Hepatocyte (in vitro differentiated cells): ENCODE results near the gene PIGL.

Source experiments
- EZH2 ChIP-seq: fragments of 200-600 bp; sonication (generic); IDR thresholded peaks from 2 replicates; pipeline ENCODE4 v1.6.1; 2016; ENCODE audit warnings: antibody characterized with exemption, mild to moderate bottlenecking, borderline replicate concordance
- TF ChIP-seq, protein P1 (sequence below): fragments of 200-600 bp; sonication (generic); IDR thresholded peaks from 2 replicates; pipeline ENCODE4 v1.5.1; 2016; ENCODE audit warnings: antibody characterized with exemption, mild to moderate bottlenecking; ENCODE audit not compliant: poor library complexity

DNA sequence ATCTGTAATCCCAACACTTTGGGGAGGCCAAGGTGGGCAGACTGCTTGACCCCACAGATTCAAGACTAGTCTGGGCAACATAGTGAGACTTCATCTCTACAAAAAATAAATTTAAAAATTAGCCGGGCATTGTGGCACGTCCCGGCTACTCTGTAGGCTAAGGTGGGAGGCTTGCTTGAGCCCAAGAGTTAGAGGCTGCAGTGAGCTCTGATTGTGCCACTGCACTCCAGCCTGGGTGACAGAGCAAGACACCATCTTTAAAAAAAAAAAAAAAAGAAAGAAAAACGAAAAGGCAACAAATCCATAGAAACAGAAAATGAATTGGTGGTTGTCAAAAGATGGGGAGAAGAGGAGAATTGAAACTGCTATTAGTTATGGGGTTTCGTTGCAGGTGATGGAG lies 29.4 kb upstream of the PIGL start:
- TF ChIP-seq, protein P1, sequence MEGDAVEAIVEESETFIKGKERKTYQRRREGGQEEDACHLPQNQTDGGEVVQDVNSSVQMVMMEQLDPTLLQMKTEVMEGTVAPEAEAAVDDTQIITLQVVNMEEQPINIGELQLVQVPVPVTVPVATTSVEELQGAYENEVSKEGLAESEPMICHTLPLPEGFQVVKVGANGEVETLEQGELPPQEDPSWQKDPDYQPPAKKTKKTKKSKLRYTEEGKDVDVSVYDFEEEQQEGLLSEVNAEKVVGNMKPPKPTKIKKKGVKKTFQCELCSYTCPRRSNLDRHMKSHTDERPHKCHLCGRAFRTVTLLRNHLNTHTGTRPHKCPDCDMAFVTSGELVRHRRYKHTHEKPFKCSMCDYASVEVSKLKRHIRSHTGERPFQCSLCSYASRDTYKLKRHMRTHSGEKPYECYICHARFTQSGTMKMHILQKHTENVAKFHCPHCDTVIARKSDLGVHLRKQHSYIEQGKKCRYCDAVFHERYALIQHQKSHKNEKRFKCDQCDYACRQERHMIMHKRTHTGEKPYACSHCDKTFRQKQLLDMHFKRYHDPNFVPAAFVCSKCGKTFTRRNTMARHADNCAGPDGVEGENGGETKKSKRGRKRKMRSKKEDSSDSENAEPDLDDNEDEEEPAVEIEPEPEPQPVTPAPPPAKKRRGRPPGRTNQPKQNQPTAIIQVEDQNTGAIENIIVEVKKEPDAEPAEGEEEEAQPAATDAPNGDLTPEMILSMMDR, result no peak
- TF ChIP-seq EZH2, result no peak
